ENCODE results near the gene TLE3.

Gene TLE3

DNA sequence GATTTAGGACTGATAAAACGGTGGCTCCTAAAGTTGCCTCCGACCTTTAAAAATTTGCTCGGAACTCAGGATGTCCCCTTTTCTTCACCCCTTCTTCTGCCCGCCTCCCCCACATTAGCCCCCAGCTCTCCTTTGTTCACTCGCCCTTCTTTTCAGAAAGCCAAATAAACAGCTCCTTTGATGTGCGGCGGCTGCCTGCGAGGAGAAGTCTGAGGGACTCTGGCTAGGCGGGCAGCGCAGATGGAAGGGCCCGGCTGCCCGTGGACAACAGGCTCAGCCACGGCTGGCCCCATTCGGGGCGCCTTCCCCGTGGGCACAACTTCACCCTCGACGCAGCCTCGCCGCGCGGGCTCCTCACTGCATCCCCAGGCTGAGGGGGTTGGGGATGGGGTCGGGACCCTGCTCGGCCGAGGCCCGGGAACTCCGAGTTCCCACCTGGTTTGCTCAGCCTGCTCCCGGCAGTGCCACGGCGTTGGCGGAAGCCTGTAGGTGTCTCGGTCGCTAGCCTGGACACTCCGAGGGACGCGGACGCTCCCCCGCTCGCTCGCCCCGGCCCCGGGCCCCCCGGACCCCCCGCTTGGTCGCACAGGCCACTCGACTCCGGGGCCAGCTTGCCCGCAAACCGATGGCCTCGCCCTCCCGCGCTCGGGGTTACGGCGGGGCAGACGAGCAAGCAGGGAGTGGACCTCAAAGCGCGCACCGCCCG, 897 bp upstream of the TLE3 start:
- DNase-seq = no peak

DNA sequence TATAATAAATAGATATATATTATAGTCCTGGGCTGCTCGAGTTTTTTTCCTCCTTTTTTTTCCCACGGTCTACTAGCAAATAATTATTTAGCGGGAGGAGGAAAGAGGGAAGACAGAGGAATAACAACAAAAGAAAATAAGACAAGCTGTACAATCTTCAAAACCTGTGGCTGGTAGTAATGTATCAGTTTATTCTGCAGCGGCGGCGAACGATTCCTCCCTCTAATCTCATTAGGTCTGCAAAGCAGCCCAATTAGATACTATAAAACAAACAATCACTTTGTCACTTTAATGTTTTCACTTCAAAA, 390 bp upstream of the TLE3 start:
- DNase-seq = no peak

DNA sequence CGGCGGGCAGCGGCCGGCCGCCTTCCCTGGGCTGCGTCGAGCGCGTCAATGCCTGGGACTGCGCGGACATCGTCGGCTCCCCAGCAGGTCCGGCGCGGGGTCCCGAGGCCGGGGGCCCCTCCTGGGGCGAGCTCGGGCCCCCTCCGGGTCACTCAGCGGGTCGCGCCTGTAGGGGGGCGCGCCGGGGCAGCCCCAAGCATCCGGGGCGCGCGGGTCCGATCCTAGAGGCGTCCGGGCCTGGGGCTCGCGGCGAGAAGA, 725 bp downstream of the TLE3 start:
- no peak for DNase-seq

- DNase-seq = no peak
Measured at GRCh38 chr15:70096215-70097062, 1.3 kb downstream of the TLE3 start.

DNA sequence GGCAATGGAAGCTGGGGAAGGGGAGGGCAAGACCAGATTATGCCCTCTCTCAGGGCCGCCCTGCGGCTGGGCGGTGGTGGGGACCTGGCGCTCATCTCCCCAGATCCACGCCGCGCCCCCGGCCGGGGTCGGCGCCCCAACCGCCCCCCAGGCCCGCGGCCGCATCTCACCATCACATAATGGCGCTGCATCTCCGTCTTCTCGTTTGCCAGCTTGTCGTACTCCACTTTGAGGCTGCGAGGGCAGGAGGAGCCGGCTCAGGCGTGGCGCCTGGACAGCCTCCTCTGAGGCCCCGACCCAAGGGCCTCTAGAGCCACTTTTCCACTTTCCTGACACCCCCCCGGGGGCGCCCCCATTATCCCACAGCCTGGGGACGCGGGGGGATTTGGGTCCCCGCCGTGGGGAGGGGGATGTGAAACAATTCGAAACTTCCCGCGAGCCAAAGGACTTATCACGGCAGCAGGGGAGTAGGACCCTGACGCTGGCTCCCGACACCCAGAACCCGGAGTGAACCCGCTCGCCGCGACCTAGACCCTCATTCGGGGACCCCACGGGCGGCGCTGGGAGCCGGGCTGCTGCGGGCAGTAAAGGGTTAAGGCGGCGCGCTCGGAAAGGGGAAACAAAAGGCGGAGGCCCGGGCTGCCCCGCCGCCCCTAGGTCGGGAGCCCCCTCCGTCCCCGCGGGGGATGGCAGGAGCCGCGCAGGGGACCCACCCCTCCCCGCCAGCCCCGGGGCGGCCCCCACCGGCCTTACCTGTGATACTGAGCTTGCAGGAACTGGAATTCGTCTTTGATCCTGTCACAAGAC, 2.1 kb downstream of the TLE3 start:
- DNase-seq = no peak

- no peak for DNase-seq
Measured at GRCh38 chr15:70094690-70095311, 2.9 kb downstream of the TLE3 start.

- DNase-seq = no peak
Measured at GRCh38 chr15:70093481-70094319, 4.0 kb downstream of the TLE3 start.

DNA sequence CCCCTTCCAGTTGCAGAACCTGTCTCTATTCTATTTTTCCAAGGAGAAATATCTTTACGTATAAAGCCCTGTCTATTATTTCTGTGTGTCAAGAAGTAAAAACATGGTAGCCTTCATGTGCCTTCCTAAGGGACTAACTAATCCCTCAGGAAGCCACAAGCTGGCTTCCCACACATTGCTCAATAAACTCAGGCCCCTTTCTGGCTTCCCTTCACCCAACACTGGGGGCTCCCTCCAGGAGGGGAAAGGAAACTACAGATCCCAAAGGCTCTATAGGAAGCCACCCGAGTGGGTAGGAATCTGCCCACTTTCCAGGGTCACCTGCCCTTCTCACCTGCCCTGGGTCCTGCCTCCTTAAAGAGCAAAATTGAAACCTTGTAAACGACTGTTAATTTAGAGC, 4.6 kb downstream of the TLE3 start:
- no peak for DNase-seq

DNA sequence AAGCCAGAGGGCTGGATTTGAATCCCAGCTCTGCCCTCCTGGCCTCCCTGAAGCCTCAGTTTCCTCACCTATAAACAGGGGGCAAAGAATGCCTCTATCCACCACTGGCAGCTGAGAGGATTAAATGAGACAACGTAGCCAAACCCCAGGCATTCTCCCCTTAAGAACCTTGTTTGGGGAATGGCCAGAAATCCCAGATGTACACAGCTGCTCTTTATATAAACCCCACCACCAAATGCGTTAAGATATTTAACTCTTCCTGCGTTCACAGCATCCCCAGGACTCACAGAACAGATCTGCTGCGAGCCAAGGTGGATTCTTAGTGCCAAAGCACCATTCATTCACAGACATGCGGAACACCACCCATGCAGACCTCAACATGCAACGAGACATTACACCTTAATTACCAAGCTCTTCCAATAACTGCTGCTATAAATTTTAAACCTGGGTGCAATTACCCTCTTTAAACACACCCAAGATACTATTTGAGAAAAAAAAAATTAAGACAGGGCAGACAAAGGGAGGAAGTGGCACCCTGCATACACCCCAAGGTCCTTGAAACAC, 5.2 kb downstream of the TLE3 start:
- no peak for DNase-seq

GRCh38 chr15:70091726-70092463, 5.8 kb downstream of the TLE3 start:
- peak; percentile 13 for DNase-seq

DNA sequence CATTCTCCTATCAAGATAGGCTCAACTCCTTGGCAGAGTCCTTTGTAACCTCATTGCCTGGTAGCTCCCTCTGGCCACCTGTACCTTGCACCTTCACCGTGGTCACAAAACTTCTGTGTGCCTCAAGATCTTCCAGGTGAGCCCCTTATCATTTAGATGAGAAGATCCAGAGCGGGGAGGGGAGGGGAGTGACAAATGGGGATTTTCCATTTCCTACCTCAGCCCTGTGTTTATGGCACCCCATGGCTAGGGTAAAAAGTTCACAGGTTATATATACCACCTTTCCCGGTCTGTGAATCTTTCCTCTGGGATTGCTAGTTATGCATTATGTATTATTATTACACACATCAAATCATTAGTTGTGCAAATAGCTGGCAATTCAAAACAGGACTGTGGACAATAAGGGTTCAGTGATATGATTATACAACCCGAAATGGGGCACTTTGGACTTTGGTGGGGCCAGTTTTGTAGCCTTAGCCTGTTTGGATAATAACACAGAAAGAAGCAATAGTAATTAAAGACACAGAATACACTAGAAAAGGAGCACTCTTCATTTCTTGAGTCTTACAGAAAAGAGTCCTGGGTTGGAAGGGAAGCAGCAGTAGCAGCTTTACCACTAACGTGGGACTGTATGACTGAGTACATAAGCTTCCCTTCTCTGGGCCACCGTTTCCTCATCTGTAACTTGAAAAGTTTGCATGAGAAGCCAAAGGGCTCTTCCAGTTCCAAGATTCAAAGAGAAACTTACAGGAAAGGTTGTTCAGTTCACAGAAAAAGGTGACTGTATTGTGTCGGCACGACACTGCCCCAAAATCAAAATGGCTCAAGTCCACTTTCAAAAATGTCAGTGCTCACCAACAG, 7.1 kb downstream of the TLE3 start:
- no peak for DNase-seq

GRCh38 chr15:70089692-70089971, 8.1 kb downstream of the TLE3 start:
- DNase-seq = no peak

DNA sequence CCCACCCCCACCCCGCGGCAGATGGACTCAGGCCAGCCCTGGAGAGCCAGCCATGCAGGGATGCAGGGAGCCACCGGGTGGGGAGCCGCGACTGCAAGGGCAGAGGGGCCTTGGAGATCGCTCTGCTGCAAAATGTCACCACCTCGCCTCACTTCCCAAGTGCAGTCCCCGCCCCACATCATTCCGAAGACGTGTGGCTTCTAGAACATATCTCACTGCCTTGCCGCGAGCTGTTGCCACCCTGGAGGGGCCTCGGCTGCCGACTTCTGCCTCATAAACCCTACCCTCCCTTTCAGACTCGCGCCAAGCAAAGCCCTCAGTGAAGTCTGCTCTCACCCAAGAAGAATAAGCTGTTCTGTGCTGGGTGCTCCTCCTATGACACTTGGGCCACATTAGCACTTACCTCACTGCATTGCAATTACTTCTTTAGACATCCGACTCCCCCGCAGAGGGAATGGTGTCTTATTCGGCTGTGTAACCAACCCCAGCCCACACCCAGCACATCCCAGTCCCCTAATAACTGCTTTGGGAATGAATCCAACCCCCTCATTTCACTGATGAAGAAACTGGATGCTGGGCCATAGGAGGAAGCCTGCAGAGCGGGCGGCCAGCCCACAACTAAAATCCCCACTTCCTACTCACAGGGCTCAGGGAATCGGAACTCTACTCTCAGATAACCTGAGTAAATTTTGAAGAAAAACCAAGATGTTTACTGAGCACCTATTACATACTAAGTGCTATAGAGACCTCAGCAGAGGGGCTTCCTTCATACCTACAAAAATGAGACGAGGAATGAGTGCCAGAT, 8.6 kb downstream of the TLE3 start:
- no peak for DNase-seq

GRCh38 chr15:70088455-70088854, 9.3 kb downstream of the TLE3 start:
- DNase-seq = no peak

DNA sequence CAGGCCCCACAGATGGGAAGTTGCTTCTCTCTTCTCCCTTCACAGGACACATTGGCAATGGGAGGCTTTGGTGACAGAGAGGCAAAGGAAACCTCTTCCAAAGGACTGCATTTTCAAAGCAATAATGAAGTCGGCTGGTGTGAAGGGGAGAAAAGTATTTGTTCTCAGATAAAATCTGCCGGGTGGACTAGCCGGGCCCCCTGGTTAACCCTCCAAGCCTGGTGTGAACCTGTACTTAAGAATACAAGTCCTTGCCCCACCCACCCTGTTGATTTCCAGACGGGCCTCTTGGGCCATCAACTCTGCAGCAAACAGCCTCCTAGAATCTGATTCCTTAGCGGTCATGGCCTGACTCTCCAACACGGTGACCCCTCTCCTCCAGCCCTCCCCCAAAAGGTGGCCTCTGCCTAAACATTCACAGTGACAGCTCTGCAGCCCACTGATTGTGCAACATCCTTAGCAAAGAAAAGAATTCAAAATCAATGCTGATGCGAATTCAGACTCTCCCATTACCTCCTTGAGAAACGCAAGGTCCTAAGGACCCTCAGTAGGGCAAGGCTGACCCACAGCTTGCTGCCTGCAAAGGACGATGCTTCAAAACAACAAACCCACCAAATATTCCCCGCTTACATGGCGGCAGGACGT, 9.9 kb downstream of the TLE3 start:
- no peak for DNase-seq

DNA sequence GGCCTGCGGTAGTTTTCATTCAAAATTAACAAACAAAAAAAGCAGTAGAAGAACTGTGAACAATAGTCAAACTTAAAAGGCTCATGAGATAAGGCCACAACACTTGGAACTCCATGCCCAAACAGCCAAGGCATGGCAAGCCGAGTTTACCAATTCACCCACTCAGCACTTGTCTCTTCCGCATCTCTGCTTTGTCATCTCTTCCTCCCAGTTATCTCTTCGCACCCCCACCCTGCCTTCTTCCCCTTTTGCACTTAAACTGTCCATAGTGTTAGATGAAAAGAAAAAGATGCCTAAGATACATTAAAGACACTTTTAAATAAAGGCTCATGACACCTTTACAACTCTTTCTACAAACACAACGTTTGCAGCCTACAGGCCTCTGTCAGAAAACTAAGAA, 11.1 kb downstream of the TLE3 start:
- no peak for DNase-seq

DNA sequence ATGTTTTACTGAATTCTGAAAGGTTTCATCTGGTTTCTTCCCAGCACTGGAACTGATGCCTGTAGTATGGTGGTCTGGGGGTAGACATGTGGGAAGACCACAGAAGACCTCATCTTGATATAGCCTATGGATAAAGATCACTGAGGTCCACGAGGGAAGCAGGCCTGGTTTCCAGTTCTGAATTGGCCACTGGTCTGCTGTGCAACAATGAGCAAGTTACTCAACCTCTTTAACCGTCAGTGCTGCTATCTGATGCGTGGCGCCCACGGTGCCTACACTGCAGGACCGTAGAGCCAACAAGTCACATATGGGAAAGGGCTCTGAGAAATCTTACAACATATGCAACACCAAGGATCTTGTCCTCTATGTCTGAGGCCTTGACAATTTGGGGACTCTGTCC, 13.3 kb downstream of the TLE3 start:
- no peak for DNase-seq

GRCh38 chr15:70083946-70084345, 13.8 kb downstream of the TLE3 start:
- no peak for DNase-seq

DNA sequence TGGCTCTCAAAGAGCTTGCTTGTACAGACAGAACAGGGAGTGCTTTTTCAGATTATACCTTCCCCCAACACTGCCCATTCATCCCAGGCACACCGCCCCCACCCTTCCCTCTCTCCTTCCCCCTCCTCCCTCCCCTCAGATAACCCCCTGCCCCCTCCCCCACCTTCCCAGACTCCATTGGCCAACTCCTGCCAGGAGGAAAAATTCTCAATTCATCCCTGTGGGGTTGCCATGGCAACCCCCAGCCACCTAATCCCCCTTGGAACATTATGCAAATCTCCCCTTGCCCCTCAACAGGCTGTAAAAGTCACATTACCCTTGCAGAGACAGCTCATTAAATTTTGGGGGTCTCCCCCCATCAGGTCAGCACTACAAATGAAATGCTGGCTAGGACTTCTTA, 14.3 kb downstream of the TLE3 start:
- no peak for DNase-seq
